Stimulated activated CD4-positive, alpha-beta T cell treated with anti-CD3 and anti-CD28 coated beads, TNF-alpha, amount 100 ng/mL, for 4 hours (primary cell): ENCODE results near the gene SLA2.
"Not testable (repeated sequence)": the region's sequence is repeated elsewhere in the genome, so short reads cannot be mapped to it uniquely, and the experiment has no call there.

Experiments used
- DNase-seq, 3 experiments: peaks; one replicate each; pipeline ENCODE4 v3.0.0-alpha.2; 2020; ENCODE audit warnings: low read depth in 3 of 3

SLA2 gene

DNA sequence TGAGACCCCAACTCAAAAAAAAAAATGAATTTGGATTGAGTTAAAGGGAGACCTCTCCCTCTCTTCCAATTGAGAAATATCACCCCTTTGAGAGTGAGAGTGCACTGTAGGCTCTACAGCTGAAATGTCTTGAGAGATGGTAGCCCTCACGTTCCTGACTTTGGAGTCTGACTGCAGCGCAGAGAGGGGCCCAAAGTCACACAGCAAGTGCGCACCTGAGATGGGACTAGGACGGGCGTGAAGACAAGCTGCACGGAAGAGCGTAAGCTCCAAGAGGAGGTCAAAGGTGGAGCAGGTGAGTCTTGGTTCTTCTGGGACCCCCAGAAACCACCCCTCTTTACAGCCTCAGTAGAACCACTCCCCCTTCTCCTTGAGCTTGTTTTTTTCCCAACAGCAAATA, 643 bp downstream of the SLA2 start:
- no peak for DNase-seq

DNA sequence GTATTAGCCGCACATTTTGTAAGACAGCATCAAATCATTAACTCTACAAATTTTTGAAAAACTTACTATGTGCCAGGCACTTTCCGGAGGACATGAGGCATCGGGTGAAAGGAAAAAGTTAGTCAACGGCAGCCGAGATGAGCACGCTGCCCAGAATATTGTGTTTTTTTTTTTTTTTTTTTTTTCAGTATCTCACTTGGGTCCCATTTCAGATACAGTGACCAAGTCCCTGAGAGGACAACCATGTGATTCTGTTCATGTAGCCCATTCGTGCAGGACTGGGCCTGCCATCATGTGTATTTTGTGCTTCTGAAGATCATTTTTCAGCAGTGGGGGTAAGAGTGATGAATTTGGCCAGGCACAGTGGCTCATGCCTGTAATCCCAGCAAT, 1.3 kb downstream of the SLA2 start:
- DNase-seq, result peak; percentile 23 to 51 (median 38)

DNA sequence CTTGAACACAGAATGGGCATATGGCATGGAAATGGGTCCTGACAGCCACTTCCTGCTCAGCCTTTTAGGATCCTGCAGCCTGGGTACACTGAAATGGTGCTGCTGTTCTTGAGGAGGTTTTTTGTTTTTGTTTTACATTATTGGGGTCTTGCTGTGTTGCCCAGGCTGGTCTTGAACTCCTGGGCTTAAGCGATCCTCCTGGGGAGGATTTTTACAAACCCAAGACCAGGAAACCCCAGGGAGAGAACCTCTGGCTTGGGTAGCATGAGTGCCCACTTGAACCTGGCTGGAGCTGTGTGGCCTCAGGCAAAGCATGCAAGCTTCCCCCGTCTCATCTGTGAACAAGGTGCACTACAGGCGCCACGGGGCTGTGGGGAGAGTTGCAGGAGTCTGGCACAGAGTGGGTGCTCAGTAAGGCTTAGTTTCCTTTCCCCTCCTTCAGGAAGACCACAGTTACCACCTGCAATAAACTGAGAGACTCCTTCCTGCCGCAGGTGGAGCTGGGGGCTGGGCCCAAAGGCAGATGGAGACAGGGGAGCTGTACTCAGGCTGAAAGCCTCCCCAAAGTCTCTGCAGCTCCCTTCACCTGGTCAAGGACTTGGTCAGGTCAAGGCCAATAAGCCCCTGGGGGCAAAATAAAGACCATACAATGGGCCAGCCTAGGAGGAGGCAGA, 1.8 kb downstream of the SLA2 start:
- DNase-seq, result peak; percentile 32 to 44 (median 40)

DNA sequence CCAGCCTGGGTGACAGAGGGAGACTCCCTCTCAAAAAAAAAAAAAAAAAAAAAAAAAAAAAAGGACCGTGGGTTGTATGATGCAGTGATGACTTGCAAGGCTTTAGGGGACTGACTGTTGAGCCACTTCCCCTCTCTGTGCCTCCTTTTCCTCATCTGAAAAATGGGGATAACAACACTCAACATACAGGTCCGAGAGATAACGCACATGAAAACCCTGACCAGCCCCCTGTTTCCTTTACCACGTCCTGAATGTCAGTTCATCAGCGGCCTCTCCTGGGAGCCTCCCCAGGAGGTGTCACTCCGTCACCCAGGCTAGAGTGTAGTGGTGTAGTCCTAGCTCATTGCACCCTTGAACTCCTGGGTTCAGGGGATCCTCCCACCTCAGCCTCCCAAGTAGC, 3.9 kb downstream of the SLA2 start:
- DNase-seq, result no peak

DNA sequence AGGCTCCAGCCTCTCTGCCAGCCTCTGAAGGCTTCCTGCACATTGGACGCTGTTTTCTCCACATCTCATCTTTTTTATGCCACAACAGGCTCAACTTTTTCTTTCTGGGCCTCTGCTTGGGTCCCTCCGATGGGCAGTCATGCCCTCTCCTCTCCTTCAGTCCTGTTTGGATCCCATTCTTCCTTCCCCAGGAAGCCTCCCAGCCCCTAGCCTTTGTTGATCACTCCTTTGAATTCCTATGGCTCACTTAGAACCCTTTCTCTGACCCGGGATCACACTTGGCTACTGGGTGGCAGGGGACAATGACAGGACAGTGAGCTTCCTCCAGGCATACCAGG, 4.5 kb downstream of the SLA2 start:
- no peak for DNase-seq

DNA sequence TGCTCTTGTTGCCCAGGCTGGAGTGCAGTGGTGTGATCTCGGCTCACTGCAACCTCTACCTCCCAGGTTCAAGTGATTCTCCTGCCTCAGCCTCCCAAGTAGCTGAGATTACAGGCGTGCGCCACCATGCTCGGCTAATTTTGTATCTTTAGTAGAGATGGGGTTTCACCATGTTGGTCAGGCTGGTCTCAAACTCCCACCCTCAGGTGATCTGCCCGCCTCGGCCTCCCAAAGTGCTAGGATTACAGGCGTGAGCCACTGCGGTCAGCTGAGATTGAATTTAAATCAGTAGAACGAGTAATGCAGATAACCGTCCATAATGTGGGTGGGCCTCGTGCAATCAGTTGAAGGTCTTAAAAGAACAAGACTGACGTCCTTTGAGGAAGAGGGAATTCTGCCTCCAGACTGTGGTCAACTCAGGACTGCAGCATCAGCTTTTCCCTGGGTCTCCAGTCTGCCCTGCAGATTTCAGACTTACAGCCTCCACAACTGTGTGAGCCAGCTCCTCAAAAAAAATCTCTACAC, 7.1 kb downstream of the SLA2 start:
- DNase-seq, result not testable (repeated sequence)

DNA sequence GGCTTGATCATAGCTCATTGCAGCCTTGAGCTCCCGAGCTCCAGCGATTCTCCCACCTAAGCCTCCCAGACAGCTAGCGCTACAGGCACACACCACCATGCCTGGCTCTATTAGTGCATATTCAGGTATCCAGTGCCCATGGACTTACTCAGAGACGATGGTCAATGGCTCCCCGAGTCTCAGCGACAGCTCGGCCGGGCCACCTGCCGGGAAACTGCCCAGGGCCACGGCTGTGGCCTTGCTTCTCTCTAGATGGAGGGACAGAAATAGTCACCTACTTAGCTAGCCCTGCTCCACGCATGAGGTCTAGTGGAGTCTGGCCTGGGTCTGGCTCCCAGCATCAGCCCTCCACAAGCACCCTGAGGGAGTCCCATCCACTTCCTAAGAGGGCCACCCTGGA, 11.7 kb downstream of the SLA2 start:
- DNase-seq, result no peak

DNA sequence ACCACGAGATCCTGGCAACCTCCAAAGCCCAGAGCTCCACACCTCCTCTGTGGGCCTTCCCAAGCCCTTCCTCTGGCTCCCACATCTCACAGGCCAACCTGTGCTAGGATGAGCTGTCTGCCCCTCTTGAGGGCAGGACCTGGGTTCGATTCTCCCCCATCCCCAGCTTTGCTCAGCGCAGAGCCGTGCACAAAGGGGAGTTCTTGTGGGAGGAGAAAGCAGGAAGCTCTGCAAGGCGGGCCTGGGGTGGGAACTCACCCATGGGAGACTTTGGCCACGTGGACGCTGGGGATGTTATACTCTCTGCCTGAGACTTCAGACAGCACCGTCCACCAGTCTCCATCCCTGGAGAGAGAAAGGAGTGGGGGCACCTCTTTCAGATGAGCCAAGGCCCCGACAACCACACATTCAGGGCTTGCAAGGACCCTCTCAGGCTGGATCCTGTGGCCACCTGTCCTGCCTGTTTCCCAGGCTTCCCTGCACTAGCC, 12.7 kb downstream of the SLA2 start:
- DNase-seq, result no peak

DNA sequence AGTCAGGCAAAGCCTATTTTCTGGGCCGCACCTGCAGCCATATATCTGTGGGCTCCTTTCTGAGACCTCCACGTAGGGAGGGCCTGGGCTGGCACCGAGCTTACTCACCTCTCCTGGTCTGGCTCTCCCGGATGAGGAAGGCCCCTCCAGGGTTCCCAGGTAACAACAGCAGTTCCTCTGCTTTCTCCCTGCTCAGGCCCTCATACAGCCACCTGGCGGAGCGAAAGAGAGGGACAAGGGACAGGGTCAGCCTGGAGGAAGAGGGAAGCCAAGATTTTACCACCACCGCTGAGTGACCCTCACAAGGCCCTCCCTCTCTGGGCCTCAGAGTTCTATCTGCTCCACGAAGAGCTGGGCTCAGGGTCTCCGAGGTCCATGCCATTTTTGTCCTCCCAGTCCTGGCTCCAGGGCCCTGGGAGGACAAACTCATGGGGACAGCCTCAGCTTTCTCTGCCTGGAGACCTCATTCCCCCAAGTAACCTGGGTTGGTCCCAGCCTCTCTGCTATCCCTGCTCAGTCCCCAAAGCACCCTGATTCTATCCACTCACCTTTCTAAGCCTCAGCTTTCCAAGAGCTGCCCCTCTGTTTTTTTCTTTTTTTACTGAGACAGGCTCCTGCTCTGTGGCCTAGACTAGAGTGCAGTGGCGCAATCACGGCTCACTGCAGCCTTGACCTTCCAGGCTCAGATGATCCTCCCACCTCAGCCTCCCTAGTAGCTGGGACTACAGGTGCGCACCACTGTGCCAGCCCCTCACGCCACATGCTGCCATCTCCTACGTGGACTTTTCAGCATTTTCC, 13.3 kb downstream of the SLA2 start:
- DNase-seq, result no peak

DNA sequence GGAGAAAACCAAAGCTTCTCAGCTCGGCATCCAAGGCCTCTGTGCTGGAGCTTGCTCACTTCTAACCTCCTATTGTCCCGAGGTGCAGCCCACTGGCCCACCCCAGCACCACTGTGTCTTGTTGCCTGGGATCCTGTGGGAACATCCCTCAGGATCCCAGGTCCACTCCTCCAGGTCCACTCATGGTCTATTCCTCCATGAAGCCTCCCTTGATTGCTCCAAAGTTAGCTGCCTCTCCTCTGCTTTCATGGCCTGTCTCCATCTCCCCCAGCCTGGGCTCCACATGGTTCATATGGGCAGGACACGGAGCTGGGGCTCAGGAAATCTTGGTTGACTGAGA, 13.9 kb downstream of the SLA2 start:
- DNase-seq, result no peak

DNA sequence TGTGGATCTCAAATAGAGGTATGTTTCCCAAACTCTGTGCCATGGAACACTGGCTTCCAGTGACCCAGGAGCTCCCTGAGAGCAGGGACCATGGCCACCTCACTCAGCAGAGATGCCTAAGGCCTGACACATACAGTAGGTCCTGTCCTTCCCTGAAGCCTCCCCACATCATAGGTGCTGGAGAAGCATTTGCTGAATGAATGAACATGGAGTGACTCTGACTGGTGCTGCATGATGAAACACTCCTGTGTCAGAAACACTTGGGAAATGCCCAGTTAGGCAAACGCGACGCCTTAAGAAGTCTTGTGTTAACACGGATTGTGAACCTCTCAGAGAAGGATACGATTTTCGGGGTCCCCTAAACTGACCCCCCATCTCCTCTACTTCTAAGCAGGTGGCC, 14.3 kb downstream of the SLA2 start:
- no peak for DNase-seq

DNA sequence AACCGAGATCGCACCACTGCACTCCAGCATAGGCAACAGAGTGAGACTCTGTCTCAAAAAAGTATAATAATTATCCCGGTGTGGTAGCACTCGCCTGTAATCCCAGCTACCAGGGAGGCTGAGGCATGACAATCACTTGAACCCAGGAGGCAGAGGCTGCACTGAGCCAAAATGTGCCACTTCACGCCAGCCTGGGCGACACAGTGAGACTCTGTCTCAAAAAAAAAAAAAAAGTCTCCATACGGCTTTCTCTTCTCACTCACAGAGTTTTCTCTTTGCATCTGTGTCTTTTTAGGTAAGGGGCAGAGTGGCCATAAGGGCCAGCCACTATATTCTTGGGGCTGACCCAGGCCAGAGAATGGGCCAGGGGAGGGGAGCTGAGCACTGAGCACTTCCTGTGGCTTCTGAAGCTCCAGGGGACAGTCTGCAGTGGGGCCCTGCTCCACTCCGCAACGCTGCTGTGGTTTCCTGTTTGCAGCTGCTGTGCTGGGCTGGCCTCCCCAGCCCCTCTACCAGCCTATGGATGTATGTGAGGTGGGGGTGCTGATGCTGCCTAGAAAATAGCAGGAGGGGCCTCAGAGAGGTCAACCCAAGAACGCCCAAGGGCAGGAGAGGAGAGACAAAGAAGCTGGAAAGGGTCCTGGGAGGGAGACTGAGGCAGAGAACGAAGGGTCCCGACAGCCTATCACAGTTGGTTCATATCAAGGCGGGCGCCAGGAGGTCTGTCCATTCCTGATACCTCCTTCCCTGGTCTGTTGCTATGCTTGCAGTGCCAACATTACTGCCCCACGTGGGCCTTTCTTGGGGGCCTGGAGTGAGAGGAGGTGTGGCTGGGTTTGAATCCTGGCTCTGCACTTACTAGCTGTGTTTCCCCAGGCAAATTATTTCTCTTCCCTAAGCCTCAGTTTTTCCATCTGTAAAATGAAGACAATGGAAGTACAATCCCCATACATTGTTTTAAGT, 16.0 kb downstream of the SLA2 start:
- DNase-seq, result no peak

DNA sequence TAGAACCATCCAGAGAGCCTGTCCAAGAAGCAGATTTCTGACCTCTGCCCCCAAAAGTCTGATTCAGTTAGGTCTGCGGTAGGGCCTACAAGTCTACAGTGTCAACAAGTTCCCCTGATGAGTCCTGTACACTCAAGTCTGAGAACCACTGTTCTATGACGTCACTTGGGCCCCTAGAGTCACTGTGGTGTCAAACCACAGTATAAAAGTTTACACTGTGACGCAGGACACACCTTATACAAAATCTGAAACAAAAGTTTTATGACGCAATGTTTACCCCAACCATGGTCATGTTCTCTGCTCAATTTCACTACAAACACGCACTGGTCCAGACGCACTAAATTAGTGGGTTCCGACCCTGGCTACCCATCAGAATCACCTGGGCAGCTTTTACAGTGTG, 17.9 kb downstream of the SLA2 start:
- DNase-seq, result no peak

DNA sequence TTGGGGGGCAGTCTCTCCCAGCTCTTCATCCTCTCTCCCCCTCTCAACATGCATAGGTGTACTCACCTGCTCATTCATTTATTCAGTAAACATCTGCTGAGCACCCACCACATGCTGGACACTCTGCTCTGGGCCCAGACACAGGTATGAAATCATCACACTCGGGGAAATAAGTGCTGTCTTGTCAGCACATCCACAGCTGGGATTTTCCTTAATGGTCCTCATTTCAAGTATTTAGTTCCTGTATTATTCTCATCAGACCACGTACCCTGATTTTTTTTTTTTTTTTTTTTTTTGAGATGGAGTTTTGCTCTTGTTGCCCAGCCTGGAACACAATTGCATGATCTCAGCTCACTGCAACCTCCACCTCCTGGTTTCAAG, 21.1 kb downstream of the SLA2 start:
- no peak for DNase-seq

DNA sequence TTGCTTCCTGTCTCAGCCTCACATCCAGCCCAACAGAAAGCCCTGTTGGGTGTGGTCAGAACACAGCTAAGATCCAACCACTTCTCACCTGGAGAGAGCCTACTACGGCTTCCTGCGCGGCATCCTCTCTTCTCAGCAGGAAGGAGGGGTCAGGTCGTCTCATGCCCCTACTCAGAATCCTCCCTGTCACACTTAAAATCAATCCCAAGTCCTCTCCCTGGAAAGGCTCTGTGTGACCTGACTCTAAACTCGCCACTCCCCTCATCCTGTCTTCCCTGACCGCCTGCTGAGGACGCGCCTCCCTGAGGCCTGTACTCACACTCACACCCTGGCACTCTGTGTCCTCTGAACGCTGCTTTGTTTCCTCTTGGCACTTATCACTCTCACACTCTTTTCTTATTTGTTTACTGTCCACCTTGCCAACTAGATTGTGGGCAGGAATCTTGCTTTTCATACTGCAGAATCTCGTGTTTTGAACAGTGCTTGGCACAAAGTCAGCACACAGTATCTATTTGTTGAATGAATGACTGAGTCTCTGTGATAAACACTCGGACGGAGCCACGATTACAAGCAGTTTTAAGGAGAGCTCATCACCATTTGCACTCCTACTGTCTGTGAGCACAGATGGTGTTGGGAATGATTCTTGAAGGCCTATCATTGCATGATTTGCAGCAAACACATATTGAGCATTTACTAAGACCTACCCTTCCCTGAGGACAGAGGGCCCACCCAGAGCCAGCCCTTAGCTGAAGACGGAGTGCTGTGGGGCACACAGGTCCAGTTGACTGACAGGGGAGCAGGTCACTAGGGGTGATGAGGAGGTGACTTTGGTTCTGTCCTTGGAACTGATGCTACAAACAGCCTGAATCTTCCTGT, 21.7 kb downstream of the SLA2 start:
- no peak for DNase-seq

DNA sequence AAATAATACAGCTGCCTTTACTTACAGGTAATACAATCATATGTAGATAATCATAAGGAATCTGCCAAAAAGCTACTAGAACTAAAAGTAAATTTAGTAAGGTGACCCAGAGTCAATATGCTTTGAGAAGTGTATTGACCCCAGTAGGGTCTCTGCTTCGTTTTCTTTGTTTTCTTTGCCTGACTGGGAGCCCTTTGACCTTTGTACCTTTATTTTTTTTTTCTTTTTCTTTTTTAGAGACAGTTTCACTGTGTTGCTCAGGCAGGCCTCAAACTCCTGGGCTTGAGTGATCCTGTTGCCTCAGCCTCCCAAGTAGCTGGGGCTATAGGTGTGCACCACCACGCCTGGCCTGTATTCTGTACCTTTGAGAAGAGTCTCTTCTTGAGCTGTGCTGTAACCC, 22.6 kb downstream of the SLA2 start:
- no peak for DNase-seq

DNA sequence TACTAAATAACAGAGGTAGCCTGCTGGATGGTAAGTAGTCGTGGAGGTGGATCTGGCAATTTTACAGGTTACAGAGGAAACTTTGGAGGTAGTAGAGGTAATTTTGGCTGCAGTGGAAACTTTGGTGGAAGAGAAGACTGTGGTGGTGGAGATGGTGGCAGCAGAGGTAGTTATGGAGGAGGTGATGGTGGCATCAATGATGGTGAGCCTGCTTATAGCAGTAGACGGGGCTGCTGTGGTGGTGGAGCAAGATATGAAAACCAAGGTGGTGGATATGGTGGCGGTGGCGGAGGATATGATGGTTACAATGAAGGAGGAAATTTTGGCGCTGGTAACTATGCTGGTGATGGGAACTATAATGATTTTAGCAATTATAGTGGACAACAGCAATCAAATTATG, 25.1 kb downstream of the SLA2 start:
- no peak for DNase-seq

DNA sequence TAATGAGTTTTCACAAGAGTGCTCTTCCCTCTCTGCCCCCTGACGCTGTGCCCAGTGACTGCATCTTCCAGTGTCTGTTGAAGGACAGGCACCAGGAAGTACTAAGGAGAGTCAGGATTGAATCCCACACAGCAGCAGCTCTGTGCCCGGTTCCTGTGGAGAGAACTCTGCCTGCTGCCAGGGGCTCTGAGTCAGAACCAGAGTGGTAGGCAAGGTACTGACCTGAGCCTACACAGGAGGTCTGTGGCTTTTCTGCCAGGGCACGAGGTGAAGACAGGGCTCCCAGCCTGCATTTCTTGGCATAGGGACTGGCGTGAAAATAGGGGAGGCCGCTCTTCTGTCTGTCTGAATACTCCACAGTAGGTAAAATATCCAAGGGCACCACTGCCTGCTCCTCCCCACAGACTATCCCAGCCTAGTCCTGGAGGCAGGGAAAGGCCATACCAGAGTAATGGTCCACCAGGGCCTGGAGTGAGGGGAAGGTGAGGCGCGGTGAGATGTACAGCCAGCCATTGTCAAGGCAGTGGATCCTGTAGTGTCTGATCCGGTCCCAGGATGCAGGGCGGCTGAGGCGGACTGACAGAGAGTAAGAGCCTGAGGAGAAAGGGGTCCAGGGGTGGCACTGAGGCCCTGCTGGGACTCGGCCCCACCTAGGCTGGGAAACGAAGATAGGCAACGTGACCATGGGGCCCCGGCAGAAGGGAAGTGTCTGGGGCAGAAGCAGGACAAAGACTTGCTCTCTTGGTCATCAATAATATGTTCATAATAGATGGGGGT, 31.0 kb downstream of the SLA2 start:
- no peak for DNase-seq

DNA sequence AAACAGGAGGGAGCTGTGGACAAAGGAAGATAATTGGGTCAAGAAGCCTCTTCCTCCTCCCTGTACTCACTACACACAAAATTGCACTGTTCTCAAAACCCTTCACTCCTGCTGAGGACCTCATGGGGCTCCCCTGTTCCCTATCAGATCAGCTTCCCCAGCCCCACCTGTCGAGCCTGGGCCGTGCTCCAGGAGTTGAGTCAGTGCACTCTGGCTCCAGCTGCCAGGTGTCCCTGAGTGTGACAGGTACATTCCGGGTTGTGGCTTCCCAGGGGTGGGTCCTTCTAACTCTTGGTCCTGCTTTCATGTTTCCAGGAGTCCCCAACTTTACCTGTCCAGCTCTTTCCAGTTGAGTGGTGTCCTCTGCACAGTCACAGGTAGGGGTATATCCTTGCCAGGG, 32.0 kb downstream of the SLA2 start:
- DNase-seq, result no peak

DNA sequence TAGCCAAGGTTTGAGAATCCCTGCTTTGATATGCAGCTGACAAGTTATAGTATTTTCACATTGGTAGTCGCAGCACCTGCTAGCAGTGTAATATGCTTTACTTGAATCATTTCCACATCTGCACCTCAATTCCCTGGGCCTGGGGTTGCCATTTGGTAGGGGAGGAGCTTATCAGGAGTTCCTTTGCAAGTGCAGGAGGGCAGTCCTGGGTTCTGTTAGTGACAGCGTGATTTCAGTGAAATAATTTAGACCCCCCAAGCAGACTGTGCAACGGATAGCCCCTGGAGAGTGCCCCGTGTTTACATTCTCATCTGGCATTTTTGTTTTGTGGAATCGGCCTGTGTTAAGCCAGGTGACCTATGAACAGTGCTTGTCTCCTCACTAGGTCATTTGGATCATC, 34.4 kb downstream of the SLA2 start:
- no peak for DNase-seq

DNA sequence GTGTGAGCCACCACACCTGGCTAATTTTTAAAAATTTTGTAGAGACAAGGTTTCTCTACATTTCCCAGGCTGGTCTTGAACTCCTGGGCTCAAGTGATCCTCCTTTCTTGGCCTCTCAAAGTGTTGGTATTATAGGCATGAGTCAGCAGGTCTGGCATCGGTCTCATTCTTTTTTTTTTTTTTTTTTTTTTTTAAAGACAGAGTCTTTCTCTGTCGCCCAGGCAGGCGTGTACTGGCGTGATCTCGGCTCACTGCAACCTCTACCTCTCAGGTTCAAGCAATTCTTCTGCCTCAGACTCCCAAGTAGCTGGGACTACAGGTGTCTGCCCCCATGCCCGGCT, 37.6 kb downstream of the SLA2 start:
- DNase-seq, result not testable (repeated sequence)
